ENCODE data around the gene PTCD1.
A peak's percentile ranks its signal among the peaks of the same experiment; 100 is the strongest.

Gene PTCD1

DNA sequence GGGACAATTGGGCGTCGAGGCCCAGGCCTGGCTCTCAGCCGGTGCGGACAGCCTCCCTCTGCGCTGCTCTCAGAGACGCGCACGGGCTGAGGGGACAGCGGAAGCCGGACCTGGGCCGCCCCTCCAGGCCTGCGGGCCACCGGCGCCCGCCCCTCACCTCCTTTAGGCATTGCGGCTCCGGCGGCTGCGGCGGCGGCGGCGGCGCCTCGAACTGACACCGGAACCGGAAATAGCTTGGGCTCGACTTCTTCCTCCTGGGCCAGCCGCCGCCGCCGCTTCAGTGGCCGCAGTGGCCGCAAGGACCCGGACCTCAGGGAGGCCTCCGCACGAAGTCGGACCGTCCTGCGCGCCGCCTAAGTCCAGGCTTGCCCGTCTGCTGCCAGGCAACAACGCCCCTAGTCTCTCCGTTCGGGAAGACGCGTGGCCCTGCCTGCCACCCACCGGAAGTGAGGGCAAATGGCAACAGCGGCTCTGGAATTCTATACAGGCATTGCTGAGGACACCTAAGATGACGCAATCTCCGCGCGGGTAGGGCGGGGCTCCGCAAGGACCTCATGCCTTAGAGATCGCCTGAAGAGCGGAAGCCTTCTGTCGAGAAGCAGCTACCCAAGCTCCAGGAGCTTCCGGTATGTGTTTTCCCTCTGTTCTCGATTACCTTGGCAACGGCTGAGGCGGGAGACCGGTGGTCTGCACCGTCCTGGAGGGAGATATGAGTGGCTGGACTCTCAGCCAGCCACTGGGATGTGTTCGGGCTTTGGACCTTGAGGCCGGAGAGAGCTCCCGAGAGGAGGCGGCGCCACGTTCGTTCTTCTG lies 30.0 kb downstream of the PTCD1 start, which contains the start of the genes BUD31 and PDAP1:
TSS of gene BUD31 (plus strand) at position 591 of the 813 bp plus-strand sequence. CDS start 2,124 bp downstream, outside the sequence.
TSS of gene PDAP1 (minus strand) at position 219 of the 813 bp plus-strand sequence. CDS start at position 170, 49 bp downstream.
- peak; percentile 90 for DNase-seq
- peak; percentile 86 for ATAC-seq

DNA sequence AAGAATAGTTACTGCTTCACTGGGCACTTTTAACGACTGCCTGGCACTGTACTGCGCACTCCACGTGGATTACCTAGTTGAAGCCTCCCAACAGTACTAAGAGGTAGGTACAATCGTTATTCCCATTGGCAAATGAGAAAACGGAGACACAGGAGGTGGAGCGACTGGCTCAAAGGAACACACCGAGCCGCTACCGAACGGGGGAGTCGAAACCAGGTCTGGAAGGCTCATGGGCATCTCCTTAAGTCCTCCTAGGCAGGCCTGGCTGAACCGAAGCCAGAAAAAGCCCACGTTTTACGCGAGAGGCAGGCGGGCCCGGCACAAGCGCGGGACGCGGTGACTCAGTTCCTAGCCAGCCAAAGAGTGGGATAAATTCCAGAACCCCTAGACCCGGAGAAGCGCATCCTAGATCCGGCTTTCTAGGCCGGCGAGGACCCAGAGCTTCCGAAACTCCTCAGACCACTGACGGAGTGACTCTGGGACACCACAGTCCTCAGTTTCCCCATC lies 30.7 kb downstream of the PTCD1 start:
- DNase-seq (peak; percentile 40), ATAC-seq (peak; percentile 8)

DNA sequence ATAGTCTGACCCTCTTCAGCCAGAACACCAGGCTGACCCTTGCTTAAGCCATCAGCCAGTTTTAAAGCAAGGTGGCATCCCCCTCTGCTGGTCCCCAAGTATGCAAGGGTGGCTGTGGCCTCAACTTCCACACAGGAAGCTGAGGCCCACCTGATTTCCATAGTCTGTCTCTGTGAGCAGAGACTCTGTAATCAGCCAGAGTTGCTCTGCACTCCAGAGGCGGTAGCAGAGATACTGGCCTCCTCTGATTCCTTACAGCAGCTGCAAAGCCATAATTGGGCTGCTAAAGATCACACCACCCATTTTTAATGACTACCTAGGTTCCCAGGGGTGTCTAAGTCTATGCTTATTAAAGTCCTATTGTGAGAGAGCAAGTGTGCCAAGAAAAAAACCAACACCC lies 32.0 kb downstream of the PTCD1 start:
- no peak for DNase-seq
- ATAC-seq: no peak

GRCh38 chr7:99404977-99405320 lies 33.6 kb downstream of the PTCD1 start:
- DNase-seq (no peak), ATAC-seq (no peak)

DNA sequence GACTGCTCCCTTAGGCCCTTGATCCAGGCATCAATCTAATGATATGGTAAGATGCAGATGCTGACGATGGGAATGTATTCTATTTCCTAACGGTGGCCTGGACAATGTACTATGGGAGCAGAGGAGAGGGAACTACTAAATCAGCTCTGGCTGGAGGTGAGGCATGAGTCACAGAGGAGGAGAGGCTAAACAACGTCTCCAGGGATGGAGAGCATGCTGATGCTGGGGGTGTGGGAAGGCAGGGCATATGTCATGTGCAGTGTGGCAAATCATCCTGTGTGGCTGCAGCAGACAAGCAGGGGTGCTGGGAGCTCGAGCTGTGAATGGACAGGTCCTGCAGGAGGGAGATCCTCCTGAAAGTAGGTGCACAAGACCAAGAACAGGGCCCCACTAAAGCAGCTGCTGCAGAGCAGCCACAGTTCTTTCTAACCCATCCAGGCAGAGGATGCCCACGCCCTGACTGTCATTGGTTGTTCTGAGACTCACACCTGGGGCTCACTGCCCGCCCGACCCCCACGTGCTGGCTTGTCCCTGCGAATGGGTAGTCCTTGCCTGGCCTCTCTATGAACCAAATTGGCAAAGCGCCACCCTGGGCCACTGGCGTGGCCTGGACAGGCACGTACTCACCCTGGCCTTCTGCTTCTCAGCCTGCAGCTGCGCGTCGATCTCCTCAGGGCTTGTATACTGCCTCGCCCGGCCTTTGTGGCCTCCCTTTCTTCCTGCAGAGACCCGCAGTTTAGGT lies 34.2 kb downstream of the PTCD1 start:
- ATAC-seq: no peak
- no peak for DNase-seq

DNA sequence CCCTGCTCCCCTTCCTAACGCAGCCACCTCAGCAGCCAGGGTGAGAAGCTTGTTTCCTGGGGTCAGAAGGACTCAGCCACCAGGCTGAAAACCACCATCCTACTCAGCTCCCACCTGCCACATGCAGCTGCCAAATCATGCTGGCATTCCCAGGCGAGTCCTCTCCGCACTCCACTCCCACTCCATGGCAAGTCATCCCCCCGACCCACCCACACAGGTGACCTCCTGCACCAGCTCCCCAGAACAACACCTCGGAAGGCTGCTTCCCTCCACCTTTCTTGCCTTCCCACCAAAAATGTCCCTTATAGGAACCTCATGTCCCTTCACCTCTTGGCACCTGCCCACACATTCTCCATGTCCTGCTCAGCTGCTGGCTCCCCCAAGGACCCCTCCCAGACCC lies 34.8 kb downstream of the PTCD1 start:
- DNase-seq: no peak
- no peak for ATAC-seq

DNA sequence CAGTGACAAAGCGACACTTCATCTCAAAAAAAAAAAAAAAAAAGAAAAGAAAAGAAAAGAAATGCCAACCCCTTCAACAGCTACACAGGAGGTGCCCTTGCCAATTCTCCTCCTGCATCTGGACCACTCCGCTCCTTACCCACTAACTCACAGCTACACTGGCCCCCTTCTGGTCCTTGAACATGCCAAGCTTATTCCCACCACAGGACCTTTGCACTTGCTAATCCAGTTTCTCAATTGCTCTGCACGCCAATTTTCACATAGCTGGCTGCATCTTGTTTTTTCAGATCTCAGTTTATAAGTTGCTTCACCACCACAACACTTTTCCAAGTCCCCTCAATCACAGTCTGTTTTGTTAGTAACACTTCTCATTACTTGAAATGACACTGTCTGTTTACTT lies 35.7 kb downstream of the PTCD1 start:
- ATAC-seq (no peak), DNase-seq (no peak)

DNA sequence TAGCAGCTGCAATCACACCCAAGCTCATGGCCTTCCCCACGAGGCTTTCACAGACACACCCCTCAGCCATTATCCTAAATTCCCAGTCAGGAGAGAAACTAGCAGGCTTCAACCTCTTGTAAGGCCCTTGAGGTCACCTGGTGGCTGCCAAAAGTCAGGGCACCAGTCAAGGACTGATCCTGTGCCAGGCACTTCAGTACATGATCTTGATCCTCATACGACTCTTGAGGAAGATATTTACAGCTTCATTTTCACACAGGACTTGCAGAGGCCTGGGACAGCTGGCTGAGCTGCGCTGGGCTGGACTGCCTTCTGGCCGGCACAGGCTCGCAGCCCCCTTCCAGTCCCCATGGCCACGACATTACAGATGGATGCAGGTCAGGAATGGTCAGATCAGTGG lies 39.0 kb downstream of the PTCD1 start:
- DNase-seq (no peak), ATAC-seq (no peak)

DNA sequence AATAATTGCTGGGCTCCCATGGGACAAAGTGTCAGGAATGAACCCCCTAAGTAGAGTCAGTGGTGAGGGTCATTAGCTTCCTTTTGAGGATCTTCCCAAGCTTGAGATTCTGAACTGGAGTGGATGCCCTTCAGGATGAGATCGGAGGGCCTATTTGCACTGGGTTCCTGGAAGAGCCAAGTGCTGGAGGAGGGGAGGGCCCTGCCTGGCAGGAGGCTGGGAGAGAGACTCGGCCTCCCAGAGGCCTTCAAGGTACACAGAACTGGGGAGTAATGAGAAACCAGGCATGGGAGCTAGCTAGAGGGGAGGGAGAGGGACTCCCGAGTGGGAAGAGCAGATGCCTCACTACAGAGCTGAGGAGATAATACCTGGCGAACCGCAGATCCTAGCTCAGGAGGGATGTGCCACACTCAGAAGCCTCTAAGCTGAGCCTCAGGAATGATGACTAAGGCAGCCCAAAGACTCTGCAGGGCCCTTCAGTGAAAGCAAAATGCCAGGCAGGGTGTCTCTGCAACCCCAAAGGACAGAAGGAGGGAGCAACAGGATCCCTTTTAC lies 39.6 kb downstream of the PTCD1 start:
- no peak for DNase-seq
- ATAC-seq: no peak

DNA sequence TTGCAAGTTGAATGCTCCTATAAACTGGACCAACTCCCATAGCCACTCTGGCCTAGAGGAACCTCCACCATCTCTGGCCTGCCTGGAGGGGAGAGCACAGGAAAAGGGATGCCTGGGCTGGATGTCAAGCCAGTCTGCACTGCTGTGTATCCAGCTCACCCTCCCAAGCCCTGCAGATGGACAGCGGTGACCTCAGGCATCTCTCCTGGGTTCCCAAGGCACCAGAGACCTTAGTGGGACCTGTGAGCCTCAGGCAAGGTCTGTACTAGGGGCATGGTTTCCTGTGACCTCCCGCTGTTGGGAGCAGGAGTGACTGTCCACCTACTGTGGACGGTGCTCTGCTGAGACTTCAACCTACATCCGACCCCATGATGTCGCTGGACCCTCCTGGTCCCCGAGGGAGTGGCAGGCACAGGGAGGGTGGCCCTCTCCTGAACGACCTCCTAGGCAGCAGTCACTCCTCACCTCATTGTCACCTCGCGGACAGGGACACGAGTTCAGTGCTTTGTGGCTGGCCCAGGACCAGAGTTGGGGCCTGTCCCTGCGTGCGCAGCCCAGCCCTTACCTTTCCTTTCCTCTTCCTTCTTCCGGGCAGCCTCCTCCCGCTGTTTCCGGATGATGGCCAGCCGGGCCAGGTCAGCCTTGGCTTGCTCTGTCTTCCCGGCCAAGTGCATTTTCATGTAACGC lies 41.2 kb downstream of the PTCD1 start:
- DNase-seq (no peak), ATAC-seq (no peak)

DNA sequence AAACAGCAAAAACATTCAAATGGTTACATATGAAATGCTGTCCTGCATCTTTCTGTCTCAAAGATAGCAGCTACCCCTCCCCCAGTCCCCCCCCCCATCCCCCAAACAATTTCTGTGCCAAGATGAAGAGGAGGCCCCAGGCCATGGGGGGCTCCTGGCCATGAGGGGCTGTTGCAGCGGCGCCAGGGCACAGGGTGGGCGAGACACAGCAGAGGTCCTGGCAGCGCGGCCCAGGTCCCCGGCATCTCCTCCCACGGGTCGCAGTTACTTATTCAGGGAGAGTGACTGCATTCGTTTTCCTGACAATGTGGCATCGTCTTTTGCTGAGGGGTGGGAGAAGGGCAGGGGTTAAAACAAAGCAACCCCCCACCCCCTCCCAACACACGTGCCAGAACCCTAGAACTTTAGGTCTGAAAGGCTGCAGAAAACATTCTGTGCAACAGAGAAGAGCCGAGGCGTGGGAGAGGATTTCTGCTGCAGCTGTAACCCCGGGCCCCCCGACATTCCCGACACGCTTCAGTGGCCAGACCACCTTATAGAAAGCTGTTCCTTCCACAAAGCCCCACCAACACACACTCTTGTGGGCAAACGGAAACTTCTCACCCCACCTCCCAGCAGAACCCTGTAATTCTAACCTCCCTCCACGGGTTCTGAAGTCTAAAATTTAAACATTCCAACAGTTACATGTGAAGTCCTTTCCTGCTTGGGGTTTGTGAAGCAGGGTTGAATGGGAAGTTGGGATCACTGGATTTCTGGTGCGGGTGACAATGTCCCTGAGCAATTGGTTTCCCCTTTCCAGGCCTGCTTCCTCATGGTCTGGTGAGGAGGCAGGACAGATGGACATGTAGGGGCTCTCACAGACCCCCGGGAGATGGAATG lies 41.9 kb downstream of the PTCD1 start:
- no peak for ATAC-seq
- no peak for DNase-seq

- DNase-seq (no peak), ATAC-seq (no peak)
Observed at GRCh38 chr7:99395616-99396327, 42.8 kb downstream of the PTCD1 start.

GRCh38 chr7:99394188-99394502 lies 44.5 kb downstream of the PTCD1 start:
- ATAC-seq: no peak

GRCh38 chr7:99393355-99394187 lies 45.0 kb downstream of the PTCD1 start:
- ATAC-seq (no peak), DNase-seq (no peak)

More at GRCh38 chr7:99394188-99394502, 44.5 kb downstream of the PTCD1 start:
- DNase-seq: no peak

GRCh38 chr7:99392659-99393354 lies 45.8 kb downstream of the PTCD1 start:
- DNase-seq (peak; percentile 79), ATAC-seq (peak; percentile 79)

GRCh38 chr7:99392046-99392445 lies 46.6 kb downstream of the PTCD1 start:
- DNase-seq (no peak), ATAC-seq (no peak)

DNA sequence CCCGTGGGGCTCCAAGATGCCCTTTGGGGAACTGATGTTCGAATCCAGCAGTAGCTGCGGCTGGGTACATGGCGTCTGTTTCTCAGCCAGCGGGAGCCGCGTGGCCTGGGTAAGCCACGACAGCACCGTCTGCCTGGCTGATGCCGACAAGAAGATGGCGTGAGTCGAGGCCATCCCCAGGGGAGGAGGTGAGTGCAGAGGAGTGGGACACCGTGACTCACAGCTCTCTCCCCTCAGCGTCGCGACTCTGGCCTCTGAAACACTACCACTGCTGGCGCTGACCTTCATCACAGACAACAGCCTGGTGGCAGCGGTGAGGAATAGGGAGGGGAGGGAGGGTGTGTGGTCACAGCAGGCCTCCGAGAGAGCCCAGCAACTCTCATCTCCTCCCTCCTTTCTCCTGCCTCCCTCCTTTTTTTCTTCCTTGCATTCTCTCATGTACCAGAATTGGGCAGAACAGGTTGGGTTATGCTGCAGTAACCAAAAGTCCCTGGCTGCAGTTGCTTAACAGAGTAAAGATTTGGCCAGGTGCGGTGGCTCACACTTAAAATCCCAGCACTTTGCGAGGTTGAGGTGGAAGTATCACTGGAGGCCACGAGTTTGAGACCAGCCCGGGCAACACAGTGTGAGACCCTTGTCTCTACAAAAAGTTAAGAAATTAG lies 47.5 kb downstream of the PTCD1 start:
- no peak for ATAC-seq

GRCh38 chr7:99389772-99390171 lies 48.8 kb downstream of the PTCD1 start:
- ATAC-seq (no peak), DNase-seq (no peak)

More for the DNA sequence above, 47.5 kb downstream of the PTCD1 start:
- DNase-seq: no peak

DNA sequence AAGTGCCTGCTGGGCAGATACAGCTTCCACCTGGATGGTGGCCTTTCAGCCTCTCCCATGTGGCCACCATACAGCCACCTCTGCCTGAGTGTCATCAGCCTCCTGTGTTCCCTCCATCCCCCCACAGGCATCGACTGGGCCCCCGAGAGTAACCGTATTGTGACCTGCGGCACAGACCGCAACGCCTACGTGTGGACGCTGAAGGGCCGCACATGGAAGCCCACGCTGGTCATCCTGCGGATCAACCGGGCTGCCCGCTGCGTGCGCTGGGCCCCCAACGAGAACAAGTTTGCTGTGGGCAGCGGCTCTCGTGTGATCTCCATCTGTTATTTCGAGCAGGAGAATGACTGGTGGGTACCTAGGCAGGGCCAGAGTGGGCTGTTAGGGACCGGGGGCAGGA lies 50.7 kb downstream of the PTCD1 start:
- ATAC-seq: no peak

More for the DNA sequence above, 50.7 kb downstream of the PTCD1 start:
- DNase-seq: no peak
